Calu3 (cell line): Measurements from ENCODE around the gene PCDHB6. TPM values are rescaled to one million over a fixed set of nuclear protein-coding genes. Genes with fewer than 3 reads are reported as not detected.

ENCODE experiments used
- total RNA-seq: library from RNA; stranded (reverse); gene quantifications from 2 replicates; pipeline ENCODE4 v1.2.3, GENCODE V29; 2022

PCDHB6 gene
- total RNA-seq, 1 experiment from 2014 or later, result not detected

Other genes with a start within 250 kb of the PCDHB6 start
- gene PCDHAC1, start 223.8 kb upstream of the PCDHB6 start, total RNA-seq, result 2.8 and 3.7 TPM in 2 replicates
- 12.6 and 17.1 TPM in 2 replicates for gene PCDHAC2, start 183.6 kb upstream of the PCDHB6 start, total RNA-seq
- not detected in 2 replicates for gene PCDHB1, start 98.7 kb upstream of the PCDHB6 start, total RNA-seq
- 0.24 TPM in 1 of 2 replicates, not detected in the other for gene PCDHB2, start 55.4 kb upstream of the PCDHB6 start, total RNA-seq
- gene PCDHB3, start 49.6 kb upstream of the PCDHB6 start, total RNA-seq, result 0.09 and 0.10 TPM in 2 replicates
- not detected in 2 replicates for gene PCDHB4, start 28.2 kb upstream of the PCDHB6 start, total RNA-seq
- gene PCDHB5, start 14.9 kb upstream of the PCDHB6 start, total RNA-seq, result not detected in 2 replicates
- 0.26 and 0.37 TPM in 2 replicates for gene PCDHB7, start 22.6 kb downstream of the PCDHB6 start, total RNA-seq
- gene PCDHB8, start 27.7 kb downstream of the PCDHB6 start, total RNA-seq, result 0.21 and 0.61 TPM in 2 replicates
- 0.35 and 0.66 TPM in 2 replicates for gene PCDHB16, start 32.3 kb downstream of the PCDHB6 start, total RNA-seq
- 2.4 and 3.5 TPM in 2 replicates for gene PCDHB9, start 37.1 kb downstream of the PCDHB6 start, total RNA-seq
- 1.0 and 1.2 TPM in 2 replicates for gene PCDHB10, start 42.3 kb downstream of the PCDHB6 start, total RNA-seq
- 0.83 and 0.85 TPM in 2 replicates for gene PCDHB11, start 49.6 kb downstream of the PCDHB6 start, total RNA-seq
- 1.3 and 1.6 TPM in 2 replicates for gene PCDHB12, start 58.7 kb downstream of the PCDHB6 start, total RNA-seq
- gene PCDHB13, start 63.9 kb downstream of the PCDHB6 start, total RNA-seq, result 0.86 and 1.1 TPM in 2 replicates
- gene PCDHB14, start 73.3 kb downstream of the PCDHB6 start, total RNA-seq, result 5.7 and 6.3 TPM in 2 replicates
- gene PCDHB15, start 95.3 kb downstream of the PCDHB6 start, total RNA-seq, result 1.1 and 1.4 TPM in 2 replicates
- 0.26 and 0.27 TPM in 2 replicates for gene SLC25A2, start 154.0 kb downstream of the PCDHB6 start, total RNA-seq
- 73.2 and 79.6 TPM in 2 replicates for gene TAF7, start 170.7 kb downstream of the PCDHB6 start, total RNA-seq
- 0.29 TPM in 1 of 2 replicates, not detected in the other for gene PCDHGA1, start 180.5 kb downstream of the PCDHB6 start, total RNA-seq
- gene PCDHGA2, start 188.7 kb downstream of the PCDHB6 start, total RNA-seq, result not detected in 2 replicates
- not detected in 2 replicates for gene PCDHGA3, start 193.8 kb downstream of the PCDHB6 start, total RNA-seq
- 0.19 and 0.20 TPM in 2 replicates for gene PCDHGB1, start 200.0 kb downstream of the PCDHB6 start, total RNA-seq
- gene PCDHGA4, start 205.0 kb downstream of the PCDHB6 start, total RNA-seq, result 0.07 TPM in 2 replicates
- gene PCDHGB2, start 209.9 kb downstream of the PCDHB6 start, total RNA-seq, result 0.34 and 0.38 TPM in 2 replicates
- 0.10 and 0.12 TPM in 2 replicates for gene PCDHGA5, start 214.1 kb downstream of the PCDHB6 start, total RNA-seq
- 1.2 and 1.6 TPM in 2 replicates for gene PCDHGB3, start 220.2 kb downstream of the PCDHB6 start, total RNA-seq
- 0.71 and 0.80 TPM in 2 replicates for gene PCDHGA6, start 223.8 kb downstream of the PCDHB6 start, total RNA-seq
- gene PCDHGA7, start 232.7 kb downstream of the PCDHB6 start, total RNA-seq, result 0.73 and 0.90 TPM in 2 replicates
- 7.0 and 8.2 TPM in 2 replicates for gene PCDHGB4, start 237.6 kb downstream of the PCDHB6 start, total RNA-seq
- gene PCDHGA8, start 242.6 kb downstream of the PCDHB6 start, total RNA-seq, result 0.95 and 1.1 TPM in 2 replicates
- 9.1 and 12.4 TPM in 2 replicates for gene PCDHGB5, start 247.9 kb downstream of the PCDHB6 start, total RNA-seq